WTC11 (cell line): ENCODE results near the gene CTDSPL2. TPM values are rescaled to one million over a fixed set of nuclear protein-coding genes. Genes with fewer than 3 reads are reported as not detected.
A peak's percentile ranks its signal among the peaks of the same experiment; 100 is the strongest.

Experiments
- ATAC-seq: fragments of 200-7000 bp; cut with Tn5 transposase; 2 replicates; pipeline ENCODE4 v1.10.0; 2021; ENCODE audit warnings: mild to moderate bottlenecking, moderate library complexity
- CTCF ChIA-PET: fragments of 300-600 bp; sonication (Branson Sonifier 250); formaldehyde crosslinking; loops from one replicate; lab custom pipeline; 2021; ENCODE audit warnings: antibody characterized with exemption; lab: Charles Lee
- POLR2A ChIA-PET: fragments of 350-600 bp; sonication (Branson Sonifier 250); formaldehyde crosslinking; loops from one replicate; lab custom pipeline; 2021; ENCODE audit warnings: antibody characterized with exemption; lab: Charles Lee
- DNase-seq: peaks from one replicate; pipeline ENCODE4 v3.0.0; 2021; ENCODE audit warnings: low spot score
- H3K27ac Mint-ChIP-seq: 2 replicates; pipeline ENCODE4 v1.8.0; 2021; ENCODE audit warnings: mixed read lengths
- H3K27me3 Mint-ChIP-seq: 2 replicates; pipeline ENCODE4 v1.8.0; 2021; ENCODE audit warnings: low read depth, mild to moderate bottlenecking, moderate library complexity, mixed read lengths
- H3K36me3 Mint-ChIP-seq: 2 replicates; pipeline ENCODE4 v1.8.0; 2021; ENCODE audit warnings: mixed read lengths
- H3K4me1 Mint-ChIP-seq: 2 replicates; pipeline ENCODE4 v1.8.0; 2022; ENCODE audit warnings: mixed read lengths
- H3K4me3 Mint-ChIP-seq: 2 replicates; pipeline ENCODE4 v1.8.0; 2021; ENCODE audit warnings: mild to moderate bottlenecking, moderate library complexity, mixed read lengths
- H3K9me3 Mint-ChIP-seq: 2 replicates; pipeline ENCODE4 v1.8.0; 2021; ENCODE audit warnings: mixed read lengths
- GTF2I ChIP-seq: fragments of 250-450 bp; sonication (Bioruptor Pico); conservative IDR thresholded peaks from 2 replicates; pipeline ENCODE4 v1.4.0; 2021; ENCODE audit warnings: mild to moderate bottlenecking
- IRF2 ChIP-seq: sonication (generic); formaldehyde crosslinking; IDR thresholded peaks from 2 replicates; pipeline ENCODE4 v1.8.0; 2022; ENCODE audit warnings: low read depth, missing genetic modification reagents, borderline replicate concordance
- MXD4 ChIP-seq: fragments of 250-450 bp; sonication (Bioruptor Pico); IDR thresholded peaks from 2 replicates; pipeline ENCODE4 v1.8.0; 2021; ENCODE audit warnings: mild to moderate bottlenecking, moderate library complexity, borderline replicate concordance
- NR1H2 ChIP-seq: sonication (generic); formaldehyde crosslinking; IDR thresholded peaks from 2 replicates; pipeline ENCODE4 v1.9.0; 2021; ENCODE audit warnings: mild to moderate bottlenecking, moderate library complexity, missing genetic modification reagents
- NR3C1 ChIP-seq: sonication (generic); formaldehyde crosslinking; conservative IDR thresholded peaks from 2 replicates; pipeline ENCODE4 v1.8.1; 2023; ENCODE audit warnings: low read depth, mild to moderate bottlenecking, missing genetic modification reagents
- OVOL2 ChIP-seq: fragments of 250-450 bp; sonication (Bioruptor Pico); IDR thresholded peaks from 2 replicates; pipeline ENCODE4 v1.9.0; 2021; ENCODE audit warnings: mild to moderate bottlenecking, borderline replicate concordance
- PRRX2 ChIP-seq: fragments of 250-450 bp; sonication (Bioruptor Pico); IDR thresholded peaks from 2 replicates; pipeline ENCODE4 v1.8.0; 2021; ENCODE audit warnings: mild to moderate bottlenecking
- RELA ChIP-seq: sonication (generic); formaldehyde crosslinking; IDR thresholded peaks from 2 replicates; pipeline ENCODE4 v1.8.1; 2022; ENCODE audit warnings: missing genetic modification reagents, mild to moderate bottlenecking, borderline replicate concordance
- RORB ChIP-seq: fragments of 250-450 bp; sonication (Bioruptor Pico); IDR thresholded peaks from 2 replicates; pipeline ENCODE4 v1.9.0; 2021; ENCODE audit warnings: mild to moderate bottlenecking
- SMAD4 ChIP-seq: sonication (generic); formaldehyde crosslinking; IDR thresholded peaks from 2 replicates; pipeline ENCODE4 v1.8.0; 2022; ENCODE audit warnings: mild to moderate bottlenecking, missing genetic modification reagents
- TEAD1 ChIP-seq: sonication (generic); formaldehyde crosslinking; IDR thresholded peaks from 2 replicates; pipeline ENCODE4 v1.8.0; 2022; ENCODE audit warnings: mild to moderate bottlenecking, missing genetic modification reagents
- TP53 ChIP-seq: sonication (generic); formaldehyde crosslinking; IDR thresholded peaks from 2 replicates; pipeline ENCODE4 v1.8.1; 2023; ENCODE audit warnings: mild to moderate bottlenecking, missing genetic modification reagents
- ZNF396 ChIP-seq: fragments of 250-450 bp; sonication (Bioruptor Pico); IDR thresholded peaks from 2 replicates; pipeline ENCODE4 v1.8.0; 2021; ENCODE audit warnings: mild to moderate bottlenecking, moderate library complexity, borderline replicate concordance
- total RNA-seq: library from RNA; stranded (reverse); gene quantifications from 3 replicates; pipeline ENCODE4 v1.2.3, GENCODE V29; 2021
- TF ChIP-seq, protein P1 (sequence below): fragments of 200-600 bp; IDR thresholded peaks from 2 replicates; pipeline ENCODE4 v1.8.0; 2022; ENCODE audit warnings: antibody characterized with exemption
- TF ChIP-seq, protein P2 (sequence below): fragments of 250-450 bp; sonication (Bioruptor Pico); conservative IDR thresholded peaks from 2 replicates; pipeline ENCODE4 v1.9.0; 2021; ENCODE audit warnings: mild to moderate bottlenecking
- TF ChIP-seq, protein P3 (sequence below): sonication (generic); formaldehyde crosslinking; IDR thresholded peaks from 2 replicates; pipeline ENCODE4 v1.8.0; 2022; ENCODE audit warnings: mild to moderate bottlenecking, missing genetic modification reagents
- TF ChIP-seq, protein P4 (sequence below): sonication (generic); formaldehyde crosslinking; IDR thresholded peaks from 2 replicates; pipeline ENCODE4 v1.8.0; 2023; ENCODE audit warnings: missing genetic modification reagents
- TF ChIP-seq, protein P5 (sequence below): fragments of 250-450 bp; sonication (Bioruptor Pico); IDR thresholded peaks from 2 replicates; pipeline ENCODE4 v1.8.0; 2021; ENCODE audit warnings: mild to moderate bottlenecking
- TF ChIP-seq, protein P6 (sequence below): sonication (generic); formaldehyde crosslinking; IDR thresholded peaks from 2 replicates; pipeline ENCODE4 v1.8.1; 2023; ENCODE audit warnings: mild to moderate bottlenecking, missing genetic modification reagents
- TF ChIP-seq, protein P7 (sequence below): sonication (generic); formaldehyde crosslinking; IDR thresholded peaks from 2 replicates; pipeline ENCODE4 v1.8.1; 2023; ENCODE audit warnings: mild to moderate bottlenecking, missing genetic modification reagents
- TF ChIP-seq, protein P8 (sequence below): sonication (generic); formaldehyde crosslinking; IDR thresholded peaks from 2 replicates; pipeline ENCODE4 v1.8.1; 2023; ENCODE audit warnings: mild to moderate bottlenecking, missing genetic modification reagents, moderate library complexity

The CTDSPL2 gene
- total RNA-seq, 1 experiment from 2014 or later = 65.2 TPM

DNA sequence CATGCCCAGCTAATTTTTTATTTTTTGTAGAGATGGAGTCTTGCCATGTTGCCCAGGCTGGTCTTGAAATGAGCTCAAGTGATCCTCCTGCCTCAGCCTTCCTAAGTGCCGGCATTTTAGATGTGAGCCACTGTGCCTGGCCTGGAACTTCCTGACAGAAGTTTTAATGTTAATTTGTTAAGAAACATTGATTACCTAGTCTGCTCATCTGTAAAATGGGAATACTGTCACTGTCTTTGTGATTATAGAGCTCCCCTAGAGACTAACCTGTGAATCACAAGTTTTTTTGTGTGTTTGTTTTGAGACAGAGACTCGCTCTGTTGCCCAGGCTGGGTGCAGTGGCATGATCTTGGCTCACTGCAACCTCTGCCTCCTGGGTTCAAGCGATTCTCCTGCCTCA lies 105.3 kb downstream of the CTDSPL2 start:
- no peaks in the 10 kb centered on the region for H3K9me3 Mint-ChIP-seq
- TF ChIP-seq GTF2I (CRISPR knock-in tag) (peak; percentile 72), SMAD4 (CRISPR knock-in tag) (no peak), RORB (CRISPR knock-in tag) (no peak), IRF2 (CRISPR knock-in tag) (no peak)
- TF ChIP-seq, protein P1, sequence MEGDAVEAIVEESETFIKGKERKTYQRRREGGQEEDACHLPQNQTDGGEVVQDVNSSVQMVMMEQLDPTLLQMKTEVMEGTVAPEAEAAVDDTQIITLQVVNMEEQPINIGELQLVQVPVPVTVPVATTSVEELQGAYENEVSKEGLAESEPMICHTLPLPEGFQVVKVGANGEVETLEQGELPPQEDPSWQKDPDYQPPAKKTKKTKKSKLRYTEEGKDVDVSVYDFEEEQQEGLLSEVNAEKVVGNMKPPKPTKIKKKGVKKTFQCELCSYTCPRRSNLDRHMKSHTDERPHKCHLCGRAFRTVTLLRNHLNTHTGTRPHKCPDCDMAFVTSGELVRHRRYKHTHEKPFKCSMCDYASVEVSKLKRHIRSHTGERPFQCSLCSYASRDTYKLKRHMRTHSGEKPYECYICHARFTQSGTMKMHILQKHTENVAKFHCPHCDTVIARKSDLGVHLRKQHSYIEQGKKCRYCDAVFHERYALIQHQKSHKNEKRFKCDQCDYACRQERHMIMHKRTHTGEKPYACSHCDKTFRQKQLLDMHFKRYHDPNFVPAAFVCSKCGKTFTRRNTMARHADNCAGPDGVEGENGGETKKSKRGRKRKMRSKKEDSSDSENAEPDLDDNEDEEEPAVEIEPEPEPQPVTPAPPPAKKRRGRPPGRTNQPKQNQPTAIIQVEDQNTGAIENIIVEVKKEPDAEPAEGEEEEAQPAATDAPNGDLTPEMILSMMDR = no peak
- peaks cover 13% of the 10 kb centered on the region for H3K4me1 Mint-ChIP-seq
- H3K4me3 Mint-ChIP-seq = no peak overlapping the region
- ChIA-PET POLR2A (interaction anchor here (0.6 to 0.7 kb wide), 2 partner anchors 112 to 243 kb away, joined by 3 to 6 read pairs; no protein-coding TSS in a partner anchor), CTCF (interaction anchor here (0.6 to 2.1 kb wide), 6 partner anchors 12 to 106 kb away, joined by 3 to 11 read pairs (median 3); partner anchors contain the start of gene CTDSPL2)
- H3K27me3 Mint-ChIP-seq = no peaks in the 10 kb centered on the region
- DNase-seq = no peak
- no peak for ATAC-seq
- H3K27ac Mint-ChIP-seq = no peak overlapping the region
- H3K36me3 Mint-ChIP-seq = peaks cover 3% of the 10 kb centered on the region

DNA sequence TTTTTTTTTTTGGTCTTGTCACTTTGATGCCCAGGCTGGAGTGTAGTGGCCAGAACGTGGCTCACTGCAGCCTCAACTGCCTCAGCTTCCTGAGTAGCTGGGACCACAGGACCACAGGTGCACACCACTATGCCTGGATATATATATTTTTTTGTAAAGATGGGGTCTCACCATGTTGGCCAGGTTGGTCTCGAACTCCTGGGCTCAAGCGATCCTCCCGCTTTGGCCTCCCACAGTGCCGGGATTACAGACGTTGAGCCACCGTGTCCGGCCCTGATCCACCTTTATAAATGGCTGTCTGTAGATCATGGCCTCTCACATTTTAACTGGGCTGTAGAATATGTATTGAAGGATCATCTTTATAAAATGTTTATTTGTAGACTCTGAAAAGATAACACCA lies 107.7 kb downstream of the CTDSPL2 start:
- DNase-seq (no peak), ATAC-seq (no peak)
- ChIA-PET POLR2A (no interaction called here), CTCF (interaction anchor here (0.7 kb wide), 1 partner anchor 739 kb away, joined by 3 read pairs; no protein-coding TSS in a partner anchor)
- H3K36me3 Mint-ChIP-seq = peaks cover 12% of the 10 kb centered on the region
- no peak for TF ChIP-seq MXD4 (CRISPR knock-in tag)
- TF ChIP-seq, protein P2, sequence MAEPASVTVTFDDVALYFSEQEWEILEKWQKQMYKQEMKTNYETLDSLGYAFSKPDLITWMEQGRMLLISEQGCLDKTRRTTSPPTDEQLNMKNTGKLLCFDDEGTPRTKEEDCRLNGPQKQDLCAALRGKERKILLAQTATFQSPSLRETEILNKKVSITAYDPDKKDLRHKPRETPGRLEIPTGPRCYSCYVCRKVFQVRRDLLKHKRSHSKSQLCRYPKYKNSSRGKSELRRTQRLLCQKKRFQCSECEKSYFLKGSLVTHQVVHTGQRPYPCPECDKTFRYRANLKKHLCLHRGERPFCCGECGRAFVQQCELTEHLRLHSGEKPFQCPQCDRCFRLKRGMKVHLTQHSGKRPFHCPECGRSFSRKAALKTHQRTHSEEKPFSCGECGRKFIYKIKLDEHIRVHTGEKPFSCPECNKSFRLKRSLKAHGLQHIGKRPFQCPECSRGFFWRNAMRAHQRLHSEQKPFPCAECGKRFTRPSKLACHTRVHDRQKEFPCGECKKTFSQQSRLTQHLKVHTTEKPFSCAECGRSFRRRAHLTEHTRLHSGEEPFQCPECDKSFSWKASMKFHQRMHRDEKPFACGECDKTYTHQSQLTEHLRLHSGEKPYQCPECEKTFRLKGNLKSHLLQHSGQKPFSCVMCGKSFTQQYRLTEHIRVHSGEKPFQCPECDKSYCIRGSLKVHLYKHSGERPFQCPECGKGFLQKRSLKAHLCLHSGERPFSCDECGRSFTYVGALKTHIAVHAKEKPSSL = no peak
- no peak for TF ChIP-seq GTF2I (CRISPR knock-in tag)
- no peak for TF ChIP-seq PRRX2 (CRISPR knock-in tag)
- peaks cover 24% of the 10 kb centered on the region for H3K4me1 Mint-ChIP-seq
- no peaks in the 10 kb centered on the region for H3K27me3 Mint-ChIP-seq
- H3K9me3 Mint-ChIP-seq = no peaks in the 10 kb centered on the region
- H3K27ac Mint-ChIP-seq = peak overlapping the region; percentile 79
- H3K4me3 Mint-ChIP-seq = peak overlapping the region; percentile 89

DNA sequence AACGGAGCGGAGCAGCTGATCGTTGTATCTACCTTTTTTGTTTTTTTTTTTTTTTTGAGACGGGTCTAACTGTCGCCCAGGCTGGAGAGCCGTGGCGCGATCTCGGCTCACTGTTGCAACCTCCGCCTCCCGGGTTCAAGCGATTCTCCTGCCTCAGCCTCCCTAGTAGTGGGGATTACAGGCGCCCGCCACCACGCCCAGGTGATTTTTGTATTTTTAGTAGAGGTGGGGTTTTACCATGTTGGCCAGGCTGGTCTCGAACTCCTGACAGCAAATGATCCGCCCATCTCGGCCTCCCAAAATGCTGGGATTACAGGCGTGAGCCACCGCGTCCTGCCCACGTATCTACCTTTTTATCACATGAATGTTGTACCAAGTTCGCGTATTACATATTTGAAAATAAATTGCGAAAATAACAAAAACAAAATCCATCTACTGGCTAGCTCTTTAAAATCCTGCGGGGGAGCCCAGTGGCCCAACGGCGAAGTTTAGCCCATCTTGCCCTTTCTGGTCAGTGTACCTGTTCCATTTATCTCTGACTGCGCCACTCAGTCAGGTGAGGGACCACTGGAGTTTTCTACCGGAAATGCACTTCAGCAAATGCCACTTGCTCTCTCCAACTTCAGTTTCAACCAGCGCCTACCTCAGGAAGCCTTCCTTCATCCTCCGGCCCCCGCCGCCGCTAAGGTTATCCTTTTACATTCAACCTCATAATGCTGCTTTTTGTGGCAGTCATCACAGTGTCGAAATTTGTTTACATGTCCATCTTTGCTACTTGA lies 108.3 kb downstream of the CTDSPL2 start:
- H3K27me3 Mint-ChIP-seq = no peaks in the 10 kb centered on the region
- H3K27ac Mint-ChIP-seq = peak overlapping the region; percentile 99
- peak overlapping the region; percentile 89 for H3K4me3 Mint-ChIP-seq
- ChIA-PET CTCF (interaction anchor here (0.7 kb wide), 1 partner anchor 739 kb away, joined by 3 read pairs; no protein-coding TSS in a partner anchor), POLR2A (no interaction called here)
- H3K9me3 Mint-ChIP-seq = no peaks in the 10 kb centered on the region
- DNase-seq (no peak), ATAC-seq (no peak)
- H3K4me1 Mint-ChIP-seq = peaks cover 24% of the 10 kb centered on the region
- peaks cover 17% of the 10 kb centered on the region for H3K36me3 Mint-ChIP-seq
- TF ChIP-seq, protein P3, sequence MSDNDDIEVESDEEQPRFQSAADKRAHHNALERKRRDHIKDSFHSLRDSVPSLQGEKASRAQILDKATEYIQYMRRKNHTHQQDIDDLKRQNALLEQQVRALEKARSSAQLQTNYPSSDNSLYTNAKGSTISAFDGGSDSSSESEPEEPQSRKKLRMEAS (CRISPR knock-in tag) = no peak
- TF ChIP-seq NR3C1 (CRISPR knock-in tag) (no peak), NR1H2 (CRISPR knock-in tag) (no peak), ZNF396 (CRISPR knock-in tag) (no peak), OVOL2 (CRISPR knock-in tag) (no peak), SMAD4 (CRISPR knock-in tag) (no peak), RELA (CRISPR knock-in tag) (no peak), TP53 (CRISPR knock-in tag) (no peak), TEAD1 (CRISPR knock-in tag) (no peak)
- TF ChIP-seq, protein P4, sequence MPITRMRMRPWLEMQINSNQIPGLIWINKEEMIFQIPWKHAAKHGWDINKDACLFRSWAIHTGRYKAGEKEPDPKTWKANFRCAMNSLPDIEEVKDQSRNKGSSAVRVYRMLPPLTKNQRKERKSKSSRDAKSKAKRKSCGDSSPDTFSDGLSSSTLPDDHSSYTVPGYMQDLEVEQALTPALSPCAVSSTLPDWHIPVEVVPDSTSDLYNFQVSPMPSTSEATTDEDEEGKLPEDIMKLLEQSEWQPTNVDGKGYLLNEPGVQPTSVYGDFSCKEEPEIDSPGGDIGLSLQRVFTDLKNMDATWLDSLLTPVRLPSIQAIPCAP (CRISPR knock-in tag) = no peak
- TF ChIP-seq, protein P5, sequence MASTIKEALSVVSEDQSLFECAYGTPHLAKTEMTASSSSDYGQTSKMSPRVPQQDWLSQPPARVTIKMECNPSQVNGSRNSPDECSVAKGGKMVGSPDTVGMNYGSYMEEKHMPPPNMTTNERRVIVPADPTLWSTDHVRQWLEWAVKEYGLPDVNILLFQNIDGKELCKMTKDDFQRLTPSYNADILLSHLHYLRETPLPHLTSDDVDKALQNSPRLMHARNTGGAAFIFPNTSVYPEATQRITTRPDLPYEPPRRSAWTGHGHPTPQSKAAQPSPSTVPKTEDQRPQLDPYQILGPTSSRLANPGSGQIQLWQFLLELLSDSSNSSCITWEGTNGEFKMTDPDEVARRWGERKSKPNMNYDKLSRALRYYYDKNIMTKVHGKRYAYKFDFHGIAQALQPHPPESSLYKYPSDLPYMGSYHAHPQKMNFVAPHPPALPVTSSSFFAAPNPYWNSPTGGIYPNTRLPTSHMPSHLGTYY (CRISPR knock-in tag) = no peak
- TF ChIP-seq, protein P6, sequence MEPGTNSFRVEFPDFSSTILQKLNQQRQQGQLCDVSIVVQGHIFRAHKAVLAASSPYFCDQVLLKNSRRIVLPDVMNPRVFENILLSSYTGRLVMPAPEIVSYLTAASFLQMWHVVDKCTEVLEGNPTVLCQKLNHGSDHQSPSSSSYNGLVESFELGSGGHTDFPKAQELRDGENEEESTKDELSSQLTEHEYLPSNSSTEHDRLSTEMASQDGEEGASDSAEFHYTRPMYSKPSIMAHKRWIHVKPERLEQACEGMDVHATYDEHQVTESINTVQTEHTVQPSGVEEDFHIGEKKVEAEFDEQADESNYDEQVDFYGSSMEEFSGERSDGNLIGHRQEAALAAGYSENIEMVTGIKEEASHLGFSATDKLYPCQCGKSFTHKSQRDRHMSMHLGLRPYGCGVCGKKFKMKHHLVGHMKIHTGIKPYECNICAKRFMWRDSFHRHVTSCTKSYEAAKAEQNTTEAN = no peak
- TF ChIP-seq, protein P7, sequence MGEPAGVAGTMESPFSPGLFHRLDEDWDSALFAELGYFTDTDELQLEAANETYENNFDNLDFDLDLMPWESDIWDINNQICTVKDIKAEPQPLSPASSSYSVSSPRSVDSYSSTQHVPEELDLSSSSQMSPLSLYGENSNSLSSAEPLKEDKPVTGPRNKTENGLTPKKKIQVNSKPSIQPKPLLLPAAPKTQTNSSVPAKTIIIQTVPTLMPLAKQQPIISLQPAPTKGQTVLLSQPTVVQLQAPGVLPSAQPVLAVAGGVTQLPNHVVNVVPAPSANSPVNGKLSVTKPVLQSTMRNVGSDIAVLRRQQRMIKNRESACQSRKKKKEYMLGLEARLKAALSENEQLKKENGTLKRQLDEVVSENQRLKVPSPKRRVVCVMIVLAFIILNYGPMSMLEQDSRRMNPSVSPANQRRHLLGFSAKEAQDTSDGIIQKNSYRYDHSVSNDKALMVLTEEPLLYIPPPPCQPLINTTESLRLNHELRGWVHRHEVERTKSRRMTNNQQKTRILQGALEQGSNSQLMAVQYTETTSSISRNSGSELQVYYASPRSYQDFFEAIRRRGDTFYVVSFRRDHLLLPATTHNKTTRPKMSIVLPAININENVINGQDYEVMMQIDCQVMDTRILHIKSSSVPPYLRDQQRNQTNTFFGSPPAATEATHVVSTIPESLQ (CRISPR knock-in tag) = no peak
- TF ChIP-seq, protein P8, sequence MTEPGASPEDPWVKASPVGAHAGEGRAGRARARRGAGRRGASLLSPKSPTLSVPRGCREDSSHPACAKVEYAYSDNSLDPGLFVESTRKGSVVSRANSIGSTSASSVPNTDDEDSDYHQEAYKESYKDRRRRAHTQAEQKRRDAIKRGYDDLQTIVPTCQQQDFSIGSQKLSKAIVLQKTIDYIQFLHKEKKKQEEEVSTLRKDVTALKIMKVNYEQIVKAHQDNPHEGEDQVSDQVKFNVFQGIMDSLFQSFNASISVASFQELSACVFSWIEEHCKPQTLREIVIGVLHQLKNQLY = no peak
